Measurements from ENCODE around the gene CTRL.

CTRL gene

GRCh38 chr16:67967958-67968399, 36.3 kb upstream of the CTRL start:
- Histone ChIP-seq H3K36me3 (ENCODE audit: control insufficient read depth, insufficient read depth, low read length) (peaks cover 4% of the 10 kb centered on the region), H3K27me3 (ENCODE audit: control insufficient read depth, insufficient read depth, low read length) (peaks cover 3% of the 10 kb centered on the region), H3K4me3 (ENCODE audit: low read depth, low read length) (peak overlapping the region; percentile 88), H3K9me3 (ENCODE audit: control insufficient read depth, insufficient read depth, low read length) (no peaks in the 10 kb centered on the region), H3K9ac (ENCODE audit: low read depth, low read length) (peak overlapping the region; percentile 79), H3K4me1 (ENCODE audit: control insufficient read depth, insufficient read depth, low read length) (peaks cover 15% of the 10 kb centered on the region)

- peaks cover 8% of the 10 kb centered on the region for H3K36me3 ChIP-seq (ENCODE audit: control insufficient read depth, insufficient read depth, low read length)
- H3K4me1 ChIP-seq (ENCODE audit: control insufficient read depth, insufficient read depth, low read length), result peaks cover 15% of the 10 kb centered on the region
- peak overlapping the region; percentile 88 for H3K4me3 ChIP-seq (ENCODE audit: low read depth, low read length)
- peaks cover 3% of the 10 kb centered on the region for H3K27me3 ChIP-seq (ENCODE audit: control insufficient read depth, insufficient read depth, low read length)
- no peaks in the 10 kb centered on the region for H3K9me3 ChIP-seq (ENCODE audit: control insufficient read depth, insufficient read depth, low read length)
- peak overlapping the region; percentile 79 for H3K9ac ChIP-seq (ENCODE audit: low read depth, low read length)
Measured at GRCh38 chr16:67967183-67967957, 35.7 kb upstream of the CTRL start.

- H3K36me3 ChIP-seq (ENCODE audit: control insufficient read depth, insufficient read depth, low read length), result peaks cover 15% of the 10 kb centered on the region
- no peaks in the 10 kb centered on the region for H3K9me3 ChIP-seq (ENCODE audit: control insufficient read depth, insufficient read depth, low read length)
- H3K27me3 ChIP-seq (ENCODE audit: control insufficient read depth, insufficient read depth, low read length), result peaks cover 3% of the 10 kb centered on the region
- H3K9ac ChIP-seq (ENCODE audit: low read depth, low read length), result peak overlapping the region; percentile 37
- peak overlapping the region; percentile 88 for H3K4me3 ChIP-seq (ENCODE audit: low read depth, low read length)
- peaks cover 15% of the 10 kb centered on the region for H3K4me1 ChIP-seq (ENCODE audit: control insufficient read depth, insufficient read depth, low read length)
Measured at GRCh38 chr16:67966549-67967182, 35.0 kb upstream of the CTRL start.

GRCh38 chr16:67965668-67966548, 34.2 kb upstream of the CTRL start:
- Histone ChIP-seq H3K4me3 (ENCODE audit: low read depth, low read length) (peak overlapping the region; percentile 32), H3K9ac (ENCODE audit: low read depth, low read length) (peak overlapping the region; percentile 54), H3K9me3 (ENCODE audit: control insufficient read depth, insufficient read depth, low read length) (no peaks in the 10 kb centered on the region), H3K27me3 (ENCODE audit: control insufficient read depth, insufficient read depth, low read length) (peaks cover 3% of the 10 kb centered on the region), H3K4me1 (ENCODE audit: control insufficient read depth, insufficient read depth, low read length) (peaks cover 15% of the 10 kb centered on the region), H3K36me3 (ENCODE audit: control insufficient read depth, insufficient read depth, low read length) (peaks cover 23% of the 10 kb centered on the region)

- peaks cover 34% of the 10 kb centered on the region for H3K36me3 ChIP-seq (ENCODE audit: control insufficient read depth, insufficient read depth, low read length)
- no peaks in the 10 kb centered on the region for H3K9me3 ChIP-seq (ENCODE audit: control insufficient read depth, insufficient read depth, low read length)
- H3K27me3 ChIP-seq (ENCODE audit: control insufficient read depth, insufficient read depth, low read length), result peaks cover 3% of the 10 kb centered on the region
- peak overlapping the region; percentile 8 for H3K4me3 ChIP-seq (ENCODE audit: low read depth, low read length)
- peaks cover 15% of the 10 kb centered on the region for H3K4me1 ChIP-seq (ENCODE audit: control insufficient read depth, insufficient read depth, low read length)
- peak overlapping the region; percentile 26 for H3K9ac ChIP-seq (ENCODE audit: low read depth, low read length)
Measured at GRCh38 chr16:67964477-67965131, 32.9 kb upstream of the CTRL start.

GRCh38 chr16:67963662-67964321, 32.1 kb upstream of the CTRL start:
- H3K9ac ChIP-seq (ENCODE audit: low read depth, low read length), result peak overlapping the region; percentile 26
- peaks cover 15% of the 10 kb centered on the region for H3K4me1 ChIP-seq (ENCODE audit: control insufficient read depth, insufficient read depth, low read length)
- H3K9me3 ChIP-seq (ENCODE audit: control insufficient read depth, insufficient read depth, low read length), result no peaks in the 10 kb centered on the region
- H3K27me3 ChIP-seq (ENCODE audit: control insufficient read depth, insufficient read depth, low read length), result peaks cover 3% of the 10 kb centered on the region
- peaks cover 39% of the 10 kb centered on the region for H3K36me3 ChIP-seq (ENCODE audit: control insufficient read depth, insufficient read depth, low read length)
- peak overlapping the region; percentile 32 for H3K4me3 ChIP-seq (ENCODE audit: low read depth, low read length)

GRCh38 chr16:67963292-67963661, 31.6 kb upstream of the CTRL start:
- Histone ChIP-seq H3K27me3 (ENCODE audit: control insufficient read depth, insufficient read depth, low read length) (peaks cover 3% of the 10 kb centered on the region), H3K36me3 (ENCODE audit: control insufficient read depth, insufficient read depth, low read length) (peaks cover 44% of the 10 kb centered on the region), H3K9me3 (ENCODE audit: control insufficient read depth, insufficient read depth, low read length) (no peaks in the 10 kb centered on the region), H3K9ac (ENCODE audit: low read depth, low read length) (no peak overlapping the region), H3K4me1 (ENCODE audit: control insufficient read depth, insufficient read depth, low read length) (peaks cover 15% of the 10 kb centered on the region), H3K4me3 (ENCODE audit: low read depth, low read length) (no peak overlapping the region)

GRCh38 chr16:67962135-67962534, 30.5 kb upstream of the CTRL start:
- peaks cover 49% of the 10 kb centered on the region for H3K36me3 ChIP-seq (ENCODE audit: control insufficient read depth, insufficient read depth, low read length)
- no peak overlapping the region for H3K4me3 ChIP-seq (ENCODE audit: low read depth, low read length)
- no peak overlapping the region for H3K9ac ChIP-seq (ENCODE audit: low read depth, low read length)
- H3K9me3 ChIP-seq (ENCODE audit: control insufficient read depth, insufficient read depth, low read length), result no peaks in the 10 kb centered on the region
- peaks cover 12% of the 10 kb centered on the region for H3K4me1 ChIP-seq (ENCODE audit: control insufficient read depth, insufficient read depth, low read length)
- H3K27me3 ChIP-seq (ENCODE audit: control insufficient read depth, insufficient read depth, low read length), result peaks cover under 1% of the 10 kb centered on the region

GRCh38 chr16:67961551-67961957, 29.9 kb upstream of the CTRL start:
- Histone ChIP-seq H3K4me3 (ENCODE audit: low read depth, low read length) (no peak overlapping the region), H3K27me3 (ENCODE audit: control insufficient read depth, insufficient read depth, low read length) (no peaks in the 10 kb centered on the region), H3K9ac (ENCODE audit: low read depth, low read length) (no peak overlapping the region), H3K9me3 (ENCODE audit: control insufficient read depth, insufficient read depth, low read length) (no peaks in the 10 kb centered on the region), H3K4me1 (ENCODE audit: control insufficient read depth, insufficient read depth, low read length) (peaks cover 7% of the 10 kb centered on the region), H3K36me3 (ENCODE audit: control insufficient read depth, insufficient read depth, low read length) (peaks cover 49% of the 10 kb centered on the region)

GRCh38 chr16:67959536-67960329, 28.1 kb upstream of the CTRL start:
- H3K9ac ChIP-seq (ENCODE audit: low read depth, low read length), result no peak overlapping the region
- H3K4me3 ChIP-seq (ENCODE audit: low read depth, low read length), result no peak overlapping the region
- no peaks in the 10 kb centered on the region for H3K27me3 ChIP-seq (ENCODE audit: control insufficient read depth, insufficient read depth, low read length)
- no peaks in the 10 kb centered on the region for H3K4me1 ChIP-seq (ENCODE audit: control insufficient read depth, insufficient read depth, low read length)
- no peaks in the 10 kb centered on the region for H3K9me3 ChIP-seq (ENCODE audit: control insufficient read depth, insufficient read depth, low read length)
- H3K36me3 ChIP-seq (ENCODE audit: control insufficient read depth, insufficient read depth, low read length), result peaks cover 51% of the 10 kb centered on the region
